ENCODE measurements around the gene ELK1.
"Not testable (repeated sequence)": the region's sequence is repeated elsewhere in the genome, so short reads cannot be mapped to it uniquely, and the experiment has no call there.

The ELK1 gene

GRCh38 chrX:47611926-47612325 lies 38.4 kb downstream of the ELK1 start:
- DNase-seq (ENCODE audit: low read depth), result no peak

- DNase-seq (ENCODE audit: low read depth), result no peak
These were observed 38.9 kb downstream of the ELK1 start for GRCh38 chrX:47611489-47611888.

GRCh38 chrX:47610511-47610910 lies 39.9 kb downstream of the ELK1 start:
- no peak for DNase-seq (ENCODE audit: low read depth)

- no peak for DNase-seq (ENCODE audit: low read depth)
These were observed 42.1 kb downstream of the ELK1 start for GRCh38 chrX:47608130-47608810.

GRCh38 chrX:47607091-47607490 lies 43.3 kb downstream of the ELK1 start:
- no peak for DNase-seq (ENCODE audit: low read depth)

GRCh38 chrX:47605024-47605423 lies 45.3 kb downstream of the ELK1 start:
- DNase-seq (ENCODE audit: low read depth), result no peak

GRCh38 chrX:47603125-47603524 lies 47.2 kb downstream of the ELK1 start:
- not testable (repeated sequence) for DNase-seq (ENCODE audit: low read depth)

GRCh38 chrX:47597222-47597621 lies 53.1 kb downstream of the ELK1 start:
- no peak for DNase-seq (ENCODE audit: low read depth)

GRCh38 chrX:47596256-47596655 lies 54.1 kb downstream of the ELK1 start:
- DNase-seq (ENCODE audit: low read depth), result no peak

- no peak for DNase-seq (ENCODE audit: low read depth)
These were observed 54.6 kb downstream of the ELK1 start for GRCh38 chrX:47595716-47596251.

GRCh38 chrX:47593522-47593921 lies 56.8 kb downstream of the ELK1 start:
- no peak for DNase-seq (ENCODE audit: low read depth)

GRCh38 chrX:47590984-47591383 lies 59.4 kb downstream of the ELK1 start:
- DNase-seq (ENCODE audit: low read depth), result no peak

GRCh38 chrX:47587906-47588735 lies 62.2 kb downstream of the ELK1 start:
- no peak for DNase-seq (ENCODE audit: low read depth)

- DNase-seq (ENCODE audit: low read depth), result no peak
These were observed 63.1 kb downstream of the ELK1 start for GRCh38 chrX:47587091-47587891.

- DNase-seq (ENCODE audit: low read depth), result no peak
These were observed 64.1 kb downstream of the ELK1 start for GRCh38 chrX:47586043-47586787.
